NCI-H187 treated with DMSO at 0.1 percent for 48 hours (cell line): ENCODE results near the gene MRPS10.
"Not testable (repeated sequence)": the region's sequence is repeated elsewhere in the genome, so short reads cannot be mapped to it uniquely, and the experiment has no call there.

Experiments
- DNase-seq: peaks from one replicate; lab custom pipeline; 2025; lab: John Stamatoyannopoulos, UW

Gene MRPS10

DNA sequence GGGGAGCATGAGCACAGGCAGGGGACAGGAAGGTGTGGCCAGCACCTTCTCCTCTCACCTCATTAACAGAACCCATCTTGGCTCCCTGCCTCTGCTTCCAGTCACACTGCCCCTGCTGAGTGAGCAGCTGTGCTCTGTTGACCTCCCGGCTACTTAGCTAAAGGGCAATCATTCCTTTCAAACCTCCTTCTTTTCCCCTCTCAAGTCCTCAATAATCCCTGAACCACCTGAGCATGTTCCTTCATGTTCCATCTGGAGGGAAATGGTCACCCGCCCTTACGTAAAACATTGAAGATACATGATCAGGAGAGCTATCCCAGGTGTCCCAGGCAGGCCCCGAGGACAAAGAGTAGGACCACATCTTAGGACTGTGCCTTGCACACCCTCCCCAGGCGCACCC, 21.7 kb upstream of the MRPS10 start:
- DNase-seq, result no peak

DNA sequence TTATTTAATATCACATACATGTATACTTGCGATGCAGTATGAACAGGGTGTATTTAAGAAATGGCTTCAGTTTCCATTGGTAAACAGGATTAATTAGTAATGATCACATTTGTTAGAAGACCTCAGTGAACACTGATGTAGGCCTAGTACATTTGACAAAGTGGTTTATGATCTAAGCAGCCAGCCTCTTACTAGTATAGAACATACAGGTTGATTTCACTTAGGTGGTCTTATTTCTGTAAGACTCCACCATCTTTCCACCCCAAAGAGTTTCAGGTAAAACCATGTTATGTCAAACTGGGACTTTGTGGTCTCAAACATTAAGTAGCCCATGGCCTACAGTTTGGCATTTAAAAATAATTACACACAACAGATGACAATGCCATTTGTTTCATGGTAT, 20.2 kb upstream of the MRPS10 start:
- DNase-seq, result no peak

DNA sequence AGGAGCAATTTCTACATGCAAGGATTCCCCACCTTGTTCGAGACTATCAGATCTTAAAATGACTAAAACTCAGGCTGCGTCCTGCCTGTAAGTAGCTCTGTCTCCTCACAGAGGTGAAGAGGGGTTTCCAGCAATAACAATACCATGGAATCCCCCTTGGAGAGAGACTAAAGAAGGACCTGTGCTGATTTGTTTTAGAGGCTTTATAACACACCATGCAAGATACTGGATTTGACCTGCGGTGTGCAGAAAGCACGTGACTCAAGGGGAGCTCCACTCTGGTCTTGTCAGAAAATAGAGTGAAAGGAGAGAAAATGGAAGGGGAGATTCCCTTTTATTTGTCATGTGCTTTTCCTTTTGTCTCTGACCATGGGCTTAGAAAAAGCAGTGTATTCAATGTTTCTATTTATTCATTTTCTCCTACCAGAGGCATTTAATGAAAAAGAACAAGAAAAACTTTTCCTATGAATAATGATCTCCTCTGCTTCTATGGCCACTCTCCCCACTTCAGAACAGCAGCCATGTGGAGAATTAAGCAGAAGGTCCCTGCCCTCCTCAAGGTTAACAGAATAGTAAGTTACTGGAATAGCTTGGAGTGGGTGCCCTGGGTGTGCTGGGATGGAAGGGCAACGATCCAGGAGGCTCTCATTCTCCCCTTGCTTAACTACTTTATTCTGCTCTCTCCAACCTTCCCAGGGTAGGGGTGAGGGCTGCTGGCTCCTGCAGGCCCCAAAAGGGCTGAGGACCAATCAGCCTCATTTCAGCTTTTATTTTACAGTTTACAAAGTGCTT, 19.2 kb upstream of the MRPS10 start:
- DNase-seq, result no peak

DNA sequence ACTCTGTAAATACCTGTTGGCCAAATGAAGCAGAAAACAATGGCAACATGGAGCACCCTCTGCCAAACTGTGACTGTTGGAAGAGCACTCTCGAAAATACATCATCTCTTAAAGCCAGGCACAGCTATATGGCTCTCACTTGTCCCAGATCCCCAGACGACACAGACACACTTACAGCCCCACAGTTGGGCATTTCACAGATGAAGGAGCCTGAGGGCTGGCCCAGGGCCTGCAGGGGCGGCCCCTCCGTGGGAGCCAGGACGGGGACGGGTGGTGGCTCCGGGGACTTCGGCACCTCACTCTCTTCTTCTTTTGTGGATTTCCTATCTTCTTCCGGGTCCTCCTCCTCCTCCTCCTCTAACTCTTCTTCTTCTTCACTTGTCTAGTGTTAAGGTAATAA, 18.4 kb upstream of the MRPS10 start:
- no peak for DNase-seq

DNA sequence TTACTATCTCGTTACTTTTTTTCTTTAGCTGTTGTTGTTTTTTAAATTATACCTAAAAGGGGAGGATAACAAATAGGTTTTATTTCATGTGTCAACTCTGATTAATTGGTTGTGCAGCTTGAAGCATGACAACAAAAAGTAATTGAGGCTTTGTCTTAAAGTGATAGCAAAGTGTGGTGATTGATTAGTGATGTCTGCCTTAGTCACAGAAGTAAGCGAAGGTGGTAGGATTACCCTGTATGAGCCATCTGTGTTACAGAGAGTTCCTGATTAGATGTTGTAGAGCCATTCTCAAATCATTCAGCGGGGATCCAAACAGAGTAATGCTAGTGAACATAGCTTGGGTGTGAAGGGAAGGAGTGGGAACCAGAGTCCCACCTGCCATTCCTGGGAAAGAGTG, 14.4 kb upstream of the MRPS10 start:
- no peak for DNase-seq

DNA sequence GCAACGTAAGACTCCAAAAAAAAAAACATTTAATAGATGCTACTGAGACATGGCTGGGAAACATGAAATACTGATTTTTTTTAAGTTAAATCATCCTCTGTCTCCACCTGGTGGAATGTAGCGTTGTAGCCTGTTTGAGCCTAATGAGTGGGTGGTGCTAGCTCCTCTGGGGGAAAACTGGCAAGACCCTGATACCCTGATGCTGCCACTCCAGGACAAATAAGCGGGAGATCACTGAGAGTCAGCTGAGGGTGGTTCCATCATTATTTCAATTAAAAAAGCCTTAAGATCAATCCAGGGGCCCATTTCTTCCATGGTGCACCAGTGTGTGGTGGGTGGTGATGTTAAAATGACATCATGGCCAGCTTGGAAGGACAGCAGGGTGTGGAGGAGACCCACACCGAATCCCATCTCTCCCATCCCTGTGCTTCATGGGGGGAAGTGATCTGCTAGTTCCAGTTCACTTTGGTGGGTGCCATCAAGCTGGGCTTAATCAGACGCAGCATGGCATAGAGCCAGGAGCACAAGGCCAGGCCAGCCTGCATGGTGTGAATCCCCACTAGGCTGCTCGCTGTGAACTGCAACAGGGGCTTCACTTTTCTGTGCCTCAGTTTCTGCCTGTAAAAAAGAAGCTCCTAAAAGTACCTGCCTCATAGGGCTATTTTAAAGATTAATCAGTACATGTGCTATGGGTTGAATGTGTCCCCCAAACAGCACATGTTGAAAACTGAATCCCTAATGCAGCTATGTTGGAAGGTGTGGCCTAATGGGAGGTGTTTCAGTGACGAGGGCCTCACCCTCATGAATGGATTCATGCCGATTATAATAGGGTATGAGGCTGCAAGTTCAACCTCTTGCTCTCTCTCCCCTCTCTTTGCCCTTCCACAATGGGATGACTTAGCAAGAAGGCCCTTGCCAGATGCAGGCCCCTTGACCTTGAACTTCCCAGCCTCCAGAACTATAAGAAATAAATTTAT, 13.0 kb upstream of the MRPS10 start:
- DNase-seq, result no peak

DNA sequence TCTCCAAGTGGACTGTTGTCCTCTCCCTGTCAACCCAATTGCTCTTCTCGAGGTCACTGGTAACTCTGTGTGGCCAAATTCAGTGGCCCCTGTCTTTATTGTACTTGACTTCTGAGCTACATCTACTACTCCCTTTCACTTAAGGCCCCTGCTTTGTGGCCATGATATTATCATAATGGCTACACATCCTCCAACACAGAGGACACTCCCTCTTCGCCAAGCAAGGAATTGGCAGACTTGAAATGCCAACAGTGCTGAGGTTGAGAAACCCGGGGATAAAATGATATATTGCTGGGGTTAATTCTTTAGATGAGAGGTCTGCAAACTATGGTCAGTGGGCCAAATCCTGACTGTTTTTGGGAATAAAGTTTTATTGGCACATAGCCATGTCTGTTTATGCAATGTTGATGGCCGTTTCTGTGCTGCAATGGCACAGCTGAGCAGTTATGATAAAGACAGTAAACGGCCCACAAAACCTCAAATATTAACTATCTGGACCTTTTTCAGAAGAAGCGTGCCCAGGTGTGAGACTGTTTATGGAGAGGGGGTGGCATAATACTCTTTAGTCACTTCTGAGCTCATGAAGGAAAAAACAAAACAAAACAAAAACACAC, 12.0 kb upstream of the MRPS10 start:
- no peak for DNase-seq

DNA sequence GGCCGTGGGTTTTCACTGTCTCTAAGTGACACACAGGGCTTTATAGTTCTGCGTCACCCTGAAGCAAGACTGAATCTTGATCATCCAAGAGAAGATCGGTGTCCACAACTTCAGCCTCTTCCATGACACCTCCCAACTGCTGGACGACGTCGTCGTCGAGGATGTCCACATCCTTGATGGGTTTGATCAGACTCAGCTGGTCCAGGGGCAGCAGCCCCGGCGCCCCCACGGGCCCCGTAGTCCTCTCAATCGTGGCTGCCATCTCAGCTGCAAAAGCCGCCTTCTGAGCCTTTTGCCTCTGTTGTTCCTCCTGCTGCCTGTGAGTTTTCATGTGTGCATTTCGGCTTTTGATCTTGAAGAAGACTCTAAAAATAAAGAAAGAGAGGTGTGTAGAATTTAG, 10.6 kb upstream of the MRPS10 start:
- DNase-seq, result no peak

DNA sequence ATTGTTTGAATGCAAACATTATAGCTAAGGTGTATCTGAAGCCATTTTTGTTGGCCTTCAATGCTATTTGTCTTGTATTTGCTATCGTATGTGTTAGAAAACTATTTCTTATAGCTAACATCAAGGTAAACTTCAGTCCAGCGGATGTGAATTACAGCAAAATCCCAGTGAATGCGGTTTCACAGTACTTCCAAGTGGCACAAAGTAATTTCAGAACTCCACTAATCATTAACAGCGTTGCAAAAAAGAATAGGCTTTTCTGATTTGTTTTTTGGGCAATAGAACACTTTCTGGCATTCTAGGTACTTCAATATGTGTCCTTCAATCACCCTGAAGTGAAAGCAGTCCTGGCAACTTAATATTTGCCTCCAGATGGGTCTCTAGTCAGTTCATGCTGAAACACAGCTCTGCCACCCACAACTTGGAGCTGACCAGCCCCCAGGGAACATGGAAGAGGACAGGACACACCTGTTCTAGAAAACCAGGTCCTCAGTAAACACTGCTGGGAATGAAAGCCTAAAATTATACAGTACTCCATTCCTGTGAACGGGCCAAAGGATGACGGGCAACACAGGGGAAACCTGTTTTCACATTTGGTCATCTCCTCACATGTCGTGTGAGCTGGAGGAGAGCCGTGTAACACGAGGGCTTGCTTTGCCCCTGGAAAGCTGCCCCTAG, 9.7 kb upstream of the MRPS10 start:
- DNase-seq, result no peak

DNA sequence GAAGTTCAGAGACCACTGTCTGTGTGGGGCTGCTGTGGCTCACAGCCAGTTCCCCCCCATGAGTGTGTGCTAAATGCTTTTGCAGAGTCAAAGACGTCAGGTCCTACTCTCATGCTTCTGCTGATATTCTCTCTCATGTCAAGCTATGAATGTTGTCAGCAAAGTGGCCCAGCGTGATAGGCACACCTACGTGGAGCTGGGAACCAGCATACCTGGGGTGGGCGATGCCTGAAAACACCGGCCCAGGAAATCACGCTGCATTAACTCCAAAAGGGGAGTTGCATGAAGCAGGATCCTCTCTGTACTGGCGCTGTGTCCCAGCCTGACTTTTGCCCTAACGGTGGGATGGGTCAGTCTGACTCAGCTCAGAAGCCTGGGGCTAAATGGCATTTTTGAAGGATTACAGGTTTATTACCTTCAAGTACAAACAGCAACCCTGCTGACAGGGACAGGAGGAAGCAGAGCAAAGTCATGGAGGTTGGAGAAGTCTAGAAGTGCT, 9.0 kb upstream of the MRPS10 start:
- no peak for DNase-seq

DNA sequence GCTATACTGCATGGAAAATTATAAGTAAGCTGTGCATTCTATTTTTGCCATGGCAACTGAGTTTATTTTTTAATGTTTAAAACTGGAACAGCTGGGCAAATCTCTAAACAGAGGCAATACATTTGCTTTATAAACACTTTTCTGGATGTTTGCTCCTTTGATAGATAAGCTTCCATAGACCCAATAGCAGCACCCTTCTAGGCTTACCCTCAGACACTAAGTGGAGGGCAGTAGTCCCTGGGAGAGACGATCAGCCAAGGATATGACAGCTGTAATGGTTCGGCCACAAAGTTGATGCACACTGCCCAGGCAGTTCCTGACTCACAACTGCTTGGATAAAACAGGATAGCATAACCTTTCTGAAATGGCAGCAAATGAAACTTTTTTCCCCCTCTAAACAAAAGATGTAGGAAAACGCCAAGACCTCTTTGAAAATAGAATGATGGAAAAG, 8.5 kb upstream of the MRPS10 start:
- DNase-seq, result no peak

DNA sequence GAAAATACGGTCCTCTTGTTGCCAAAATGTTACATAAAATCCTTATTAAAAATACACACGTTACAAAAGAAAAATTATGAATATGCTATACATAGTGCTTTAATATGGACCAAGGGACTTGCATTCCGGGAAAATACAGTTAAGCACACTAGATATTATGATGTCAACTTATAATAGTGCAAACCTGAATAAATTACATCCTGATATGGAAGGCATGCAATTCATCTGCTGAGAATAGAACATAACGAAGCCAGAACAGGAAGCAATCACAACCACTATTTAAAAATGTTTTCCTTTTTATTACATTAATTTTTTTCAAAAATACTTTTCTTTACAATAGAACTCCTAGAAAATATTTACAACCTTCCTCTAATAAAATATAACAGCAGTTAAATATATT, 7.8 kb upstream of the MRPS10 start:
- DNase-seq, result no peak

DNA sequence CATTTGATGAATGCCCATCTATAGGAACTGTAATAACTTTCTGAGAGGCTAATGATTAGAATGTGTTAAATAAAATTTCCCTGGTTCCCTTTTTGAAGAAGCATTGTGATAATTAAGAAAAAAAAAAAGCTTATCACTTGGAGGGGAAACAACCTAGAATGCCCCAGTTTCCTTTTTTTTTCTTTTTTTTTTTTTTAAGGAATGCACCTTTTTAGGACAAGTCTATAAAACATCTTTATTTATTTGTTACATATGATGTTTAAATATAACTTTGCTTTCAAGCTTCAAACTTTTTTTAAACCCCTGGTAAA, 7.3 kb upstream of the MRPS10 start:
- DNase-seq, result no peak

DNA sequence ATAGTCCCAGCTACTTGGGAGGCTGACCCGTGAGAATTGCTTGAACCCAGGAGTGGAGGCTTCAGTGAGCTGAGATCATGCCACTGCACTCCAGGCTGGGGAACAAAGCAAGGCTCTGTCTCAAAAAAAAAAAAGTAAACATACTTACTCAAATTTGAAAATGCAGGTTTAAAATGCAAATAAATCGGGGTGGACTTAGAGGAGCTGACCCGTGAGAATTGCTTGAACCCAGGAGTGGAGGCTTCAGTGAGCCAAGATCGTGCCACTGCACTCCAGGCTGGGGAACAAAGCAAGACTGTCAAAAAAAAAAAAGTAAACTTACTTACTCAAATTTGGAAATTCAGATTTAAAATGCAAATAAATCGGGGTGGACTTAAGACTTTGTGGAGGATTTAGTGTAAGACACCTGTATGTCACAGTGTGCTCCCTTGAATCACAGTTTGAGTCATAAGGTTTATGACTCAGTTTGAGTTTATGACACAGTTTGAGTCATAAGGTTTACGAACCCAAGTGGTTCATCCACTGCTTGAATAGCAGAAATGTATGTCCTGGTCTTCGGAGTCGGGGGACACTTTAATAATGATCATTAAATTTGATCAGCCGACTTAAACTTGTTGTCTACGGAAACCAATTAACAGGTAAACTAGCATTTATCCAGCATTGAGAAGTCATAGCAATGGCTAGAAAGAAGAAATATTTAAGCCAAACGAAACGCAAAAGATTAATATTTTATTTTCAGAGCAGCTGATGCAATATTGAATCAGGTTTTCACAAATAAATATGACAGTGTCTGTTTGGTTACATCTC, 6.8 kb upstream of the MRPS10 start:
- DNase-seq, result no peak

DNA sequence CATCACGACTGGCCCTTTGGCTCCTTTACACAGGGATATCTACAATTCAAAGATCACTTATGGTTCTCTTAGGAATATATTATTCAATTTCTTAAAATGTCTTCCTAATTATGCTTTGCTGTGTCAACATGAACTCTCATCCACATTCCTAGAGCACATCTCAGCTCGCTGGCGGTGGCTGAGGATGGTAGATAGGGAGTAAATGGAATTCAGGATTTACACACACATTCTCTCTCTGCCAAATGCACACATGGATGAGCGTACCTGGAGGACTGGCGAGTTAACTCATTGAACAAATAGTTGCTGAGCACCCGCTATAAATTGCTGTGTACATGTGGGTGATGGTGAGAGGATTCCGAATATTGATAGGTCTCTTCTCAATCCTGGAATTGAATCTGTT, 4.8 kb upstream of the MRPS10 start:
- DNase-seq, result no peak

DNA sequence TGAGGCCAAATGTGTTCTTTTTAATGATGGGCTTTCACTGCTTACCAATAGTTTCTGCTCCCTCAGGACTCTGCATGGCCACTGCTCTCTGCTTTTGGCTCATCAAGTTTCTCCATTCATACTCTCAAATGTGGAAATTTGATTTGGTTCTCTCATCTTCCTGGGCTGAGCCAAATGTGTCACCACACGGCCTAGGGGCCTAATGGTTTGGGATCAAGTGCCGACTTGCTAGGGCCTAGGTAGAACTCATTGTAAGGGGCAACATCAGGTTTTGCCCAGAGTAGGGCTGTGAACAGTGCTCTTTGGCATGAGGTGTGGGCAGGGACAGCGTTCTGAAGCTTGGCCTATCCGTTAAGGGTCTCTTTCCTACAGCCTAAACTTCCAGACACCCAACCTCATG, 3.9 kb upstream of the MRPS10 start:
- no peak for DNase-seq

DNA sequence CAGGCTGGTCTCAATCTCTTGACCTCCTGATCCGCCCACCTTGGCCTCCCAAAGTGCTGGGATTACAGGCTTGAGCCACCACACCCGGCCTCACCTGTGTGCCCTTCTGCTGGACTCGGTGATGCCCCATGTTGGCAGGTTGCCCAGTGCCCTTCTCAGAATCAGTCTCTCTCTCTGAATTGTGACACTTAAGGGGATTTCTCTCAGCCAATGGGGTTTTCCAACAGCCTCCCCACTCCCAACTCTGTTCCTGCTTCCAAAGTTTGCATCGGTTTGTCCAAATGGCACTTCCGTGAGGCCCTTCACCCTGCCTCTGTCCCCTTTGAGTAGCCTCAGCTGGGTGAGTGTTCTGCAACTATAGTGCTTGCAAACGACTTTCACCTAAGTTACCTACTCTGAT, 3.1 kb upstream of the MRPS10 start:
- no peak for DNase-seq

DNA sequence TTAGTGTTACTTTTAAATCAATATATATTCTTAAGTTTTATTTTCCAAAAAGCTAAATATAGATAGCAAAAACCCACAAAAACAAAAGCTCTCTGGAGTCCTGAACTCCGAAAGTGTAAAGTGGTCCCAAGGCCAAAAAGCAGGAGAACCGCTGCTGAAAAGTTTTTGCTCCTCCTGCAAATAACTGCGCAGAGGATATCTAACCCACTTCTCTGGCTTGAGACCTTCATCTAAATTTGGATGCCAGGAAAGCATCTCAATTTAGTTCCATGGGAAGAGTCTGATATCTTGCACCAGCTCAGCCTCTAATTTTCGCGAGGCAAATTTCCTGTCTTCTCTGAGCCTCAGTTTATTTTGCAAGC, 523 bp downstream of the MRPS10 start:
- no peak for DNase-seq

DNA sequence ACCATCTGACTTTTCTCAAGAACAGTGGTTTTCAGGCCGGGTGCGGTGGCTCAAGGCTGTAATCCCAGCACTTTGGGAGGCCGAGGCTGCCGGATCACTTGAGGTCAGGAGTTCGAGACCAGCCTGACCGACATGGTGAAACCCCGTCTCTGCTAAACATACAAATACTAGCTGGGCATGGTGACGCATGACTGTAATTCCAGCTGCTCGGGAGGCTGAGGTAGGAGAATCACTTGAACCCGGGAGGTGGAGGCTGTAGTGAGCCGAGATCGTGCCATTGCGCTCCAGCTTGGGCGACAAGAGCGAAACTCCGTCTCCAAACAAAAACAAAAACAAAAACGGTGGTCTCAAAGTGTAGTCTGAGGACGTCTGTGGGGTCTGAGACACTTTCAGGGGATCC, 1.2 kb downstream of the MRPS10 start:
- not testable (repeated sequence) for DNase-seq

DNA sequence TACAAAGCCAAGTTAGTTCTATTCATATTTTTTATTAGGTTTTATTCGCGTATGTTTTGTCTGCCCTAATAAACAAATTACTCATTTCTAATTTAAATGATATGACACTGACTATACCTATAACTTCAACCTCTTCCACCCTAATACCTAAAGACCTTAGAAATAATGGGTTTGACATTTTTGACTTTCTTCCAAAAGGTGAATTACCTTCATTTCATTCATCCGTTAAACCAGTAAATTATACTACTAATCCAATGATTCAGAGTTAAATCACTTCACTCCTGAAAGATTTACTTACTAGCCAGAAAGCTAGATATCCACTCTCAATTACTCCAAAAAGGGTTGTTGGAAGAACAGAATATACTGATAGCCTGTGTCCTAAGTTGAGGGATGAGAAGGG, 5.2 kb downstream of the MRPS10 start:
- DNase-seq, result no peak

DNA sequence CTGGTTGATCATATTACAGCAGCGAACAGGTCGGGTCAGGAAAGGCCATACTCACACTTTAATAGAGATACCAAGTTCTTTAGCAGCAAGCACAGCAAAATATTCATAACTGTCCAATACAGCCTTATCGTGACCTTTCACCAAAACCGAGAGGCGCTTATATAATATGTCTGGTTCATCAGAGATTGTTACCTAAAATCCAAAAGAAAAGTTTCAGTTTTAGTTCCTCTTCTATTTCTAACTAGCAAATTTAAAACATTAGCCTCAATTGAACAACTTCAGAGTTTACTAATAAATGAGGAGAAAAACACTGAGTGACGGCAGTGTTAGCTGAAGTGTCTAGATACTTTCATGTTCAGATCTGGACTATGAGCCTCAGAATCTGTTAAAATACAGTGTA, 5.9 kb downstream of the MRPS10 start:
- DNase-seq, result no peak
